GM21526 (cell line): Measurements from ENCODE around the gene KCNK18.
A peak's percentile ranks its signal among the peaks of the same experiment; 100 is the strongest.

ENCODE experiments used
- ATAC-seq: cut with Tn5 transposase; IDR thresholded peaks from one replicate; pipeline ENCODE4 v1.9.1; 2021; ENCODE audit warnings: moderate library complexity; ENCODE audit not compliant: unreplicated experiment, low FRiP score

Gene KCNK18

GRCh38 chr10:117197189-117197588 lies at the start of gene KCNK18:
Gene KCNK18 (plus strand): TSS chr10:117197489. CDS start chr10:117197489, 0 bp downstream.
- no peak for ATAC-seq

- no peak for ATAC-seq
Measured at GRCh38 chr10:117148284-117148683, 49.0 kb upstream of the KCNK18 start.

- ATAC-seq = no peak
Measured at GRCh38 chr10:117152668-117153067, 44.6 kb upstream of the KCNK18 start.

GRCh38 chr10:117158297-117158696 lies 39.0 kb upstream of the KCNK18 start:
- ATAC-seq = no peak

- no peak for ATAC-seq
Measured at GRCh38 chr10:117159390-117159789, 37.9 kb upstream of the KCNK18 start.

- ATAC-seq = no peak
Measured at GRCh38 chr10:117160567-117160966, 36.7 kb upstream of the KCNK18 start.

- no peak for ATAC-seq
Measured at GRCh38 chr10:117161386-117162033, 35.8 kb upstream of the KCNK18 start.

- no peak for ATAC-seq
Measured at GRCh38 chr10:117162093-117163060, 34.9 kb upstream of the KCNK18 start.

GRCh38 chr10:117163061-117163953 lies 34.0 kb upstream of the KCNK18 start:
- no peak for ATAC-seq

- no peak for ATAC-seq
Measured at GRCh38 chr10:117163954-117164548, 33.2 kb upstream of the KCNK18 start.

- ATAC-seq = no peak
Measured at GRCh38 chr10:117164592-117165537, 32.4 kb upstream of the KCNK18 start.

- no peak for ATAC-seq
Measured at GRCh38 chr10:117165538-117166417, 31.5 kb upstream of the KCNK18 start.

GRCh38 chr10:117166418-117167345 lies 30.6 kb upstream of the KCNK18 start:
- no peak for ATAC-seq

GRCh38 chr10:117167346-117167788 lies 29.9 kb upstream of the KCNK18 start:
- no peak for ATAC-seq

- peak; percentile 90 for ATAC-seq
Measured at GRCh38 chr10:117167789-117168674, 29.3 kb upstream of the KCNK18 start.

- no peak for ATAC-seq
Measured at GRCh38 chr10:117168729-117169128, 28.6 kb upstream of the KCNK18 start.
